ENCODE data around the gene AGT.

Gene AGT

DNA sequence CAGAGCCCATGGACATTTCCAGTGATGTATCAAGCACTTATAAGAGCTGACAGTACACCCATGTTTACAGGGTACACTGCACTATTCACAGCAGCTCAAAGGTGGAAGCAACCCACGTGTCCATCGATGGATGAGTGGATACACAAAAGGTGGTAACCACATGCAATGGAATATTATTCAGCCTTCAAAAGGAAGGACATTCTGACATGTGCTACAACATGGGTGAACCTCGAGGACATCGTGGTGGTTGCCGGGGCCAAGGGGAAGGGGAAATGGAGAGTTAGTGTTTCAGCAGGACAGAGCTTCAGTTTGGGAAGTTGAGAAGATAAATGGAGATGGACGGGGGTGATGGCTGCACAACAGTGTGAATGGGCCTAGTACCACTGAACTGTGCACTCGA, 9.1 kb downstream of the AGT start:
- in situ Hi-C loops (cut with MboI; ENCODE audit: low sequenced_read_pairs, unreplicated experiment), result no loop called here
- no peak for DNase-seq (ENCODE audit: low spot score)
- TF ChIP-seq, protein P1, sequence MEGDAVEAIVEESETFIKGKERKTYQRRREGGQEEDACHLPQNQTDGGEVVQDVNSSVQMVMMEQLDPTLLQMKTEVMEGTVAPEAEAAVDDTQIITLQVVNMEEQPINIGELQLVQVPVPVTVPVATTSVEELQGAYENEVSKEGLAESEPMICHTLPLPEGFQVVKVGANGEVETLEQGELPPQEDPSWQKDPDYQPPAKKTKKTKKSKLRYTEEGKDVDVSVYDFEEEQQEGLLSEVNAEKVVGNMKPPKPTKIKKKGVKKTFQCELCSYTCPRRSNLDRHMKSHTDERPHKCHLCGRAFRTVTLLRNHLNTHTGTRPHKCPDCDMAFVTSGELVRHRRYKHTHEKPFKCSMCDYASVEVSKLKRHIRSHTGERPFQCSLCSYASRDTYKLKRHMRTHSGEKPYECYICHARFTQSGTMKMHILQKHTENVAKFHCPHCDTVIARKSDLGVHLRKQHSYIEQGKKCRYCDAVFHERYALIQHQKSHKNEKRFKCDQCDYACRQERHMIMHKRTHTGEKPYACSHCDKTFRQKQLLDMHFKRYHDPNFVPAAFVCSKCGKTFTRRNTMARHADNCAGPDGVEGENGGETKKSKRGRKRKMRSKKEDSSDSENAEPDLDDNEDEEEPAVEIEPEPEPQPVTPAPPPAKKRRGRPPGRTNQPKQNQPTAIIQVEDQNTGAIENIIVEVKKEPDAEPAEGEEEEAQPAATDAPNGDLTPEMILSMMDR (IDR thresholded peaks at IDR 0.05; ENCODE audit: borderline replicate concordance, control extremely low read depth, extremely low read depth, insufficient read depth, missing control alignments), result no peak

DNA sequence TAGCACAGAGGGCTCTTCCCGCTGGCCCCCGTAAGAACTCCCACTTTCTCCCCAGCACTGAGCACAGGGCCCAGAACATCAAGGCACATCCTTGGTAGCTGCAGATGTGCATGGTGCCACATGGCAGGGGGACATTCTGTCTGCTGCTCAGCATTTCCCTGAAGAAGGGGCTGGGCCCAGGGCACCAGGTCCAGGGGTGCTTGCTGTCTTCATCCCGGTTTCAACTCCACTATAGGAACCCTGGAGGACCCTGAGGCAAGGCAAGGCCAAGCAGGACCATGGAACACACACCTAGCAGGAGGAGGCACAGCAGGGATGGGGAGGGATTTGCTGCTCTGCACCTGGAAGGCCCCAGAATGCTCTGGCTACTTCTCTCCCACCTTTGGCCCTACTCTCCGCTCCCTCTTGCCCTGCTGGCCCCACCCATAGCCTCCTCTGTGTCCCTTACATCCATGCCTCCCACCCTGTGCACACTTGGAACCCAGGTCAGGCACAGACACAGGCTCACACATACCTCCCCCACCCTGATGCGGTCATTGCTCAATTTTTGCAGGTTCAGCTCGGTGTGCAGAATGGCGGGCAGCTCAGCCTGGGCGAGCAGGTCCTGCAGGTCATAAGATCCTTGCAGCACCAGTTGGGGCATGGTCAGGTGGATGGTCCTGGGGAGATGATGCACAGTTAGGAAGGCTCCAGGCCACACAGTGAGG, 10.1 kb downstream of the AGT start:
- in situ Hi-C loops (cut with MboI; ENCODE audit: low sequenced_read_pairs, unreplicated experiment), result no loop called here
- DNase-seq (ENCODE audit: low spot score), result no peak
- TF ChIP-seq, protein P1 (IDR thresholded peaks at IDR 0.05; ENCODE audit: borderline replicate concordance, control extremely low read depth, extremely low read depth, insufficient read depth, missing control alignments), result no peak

DNA sequence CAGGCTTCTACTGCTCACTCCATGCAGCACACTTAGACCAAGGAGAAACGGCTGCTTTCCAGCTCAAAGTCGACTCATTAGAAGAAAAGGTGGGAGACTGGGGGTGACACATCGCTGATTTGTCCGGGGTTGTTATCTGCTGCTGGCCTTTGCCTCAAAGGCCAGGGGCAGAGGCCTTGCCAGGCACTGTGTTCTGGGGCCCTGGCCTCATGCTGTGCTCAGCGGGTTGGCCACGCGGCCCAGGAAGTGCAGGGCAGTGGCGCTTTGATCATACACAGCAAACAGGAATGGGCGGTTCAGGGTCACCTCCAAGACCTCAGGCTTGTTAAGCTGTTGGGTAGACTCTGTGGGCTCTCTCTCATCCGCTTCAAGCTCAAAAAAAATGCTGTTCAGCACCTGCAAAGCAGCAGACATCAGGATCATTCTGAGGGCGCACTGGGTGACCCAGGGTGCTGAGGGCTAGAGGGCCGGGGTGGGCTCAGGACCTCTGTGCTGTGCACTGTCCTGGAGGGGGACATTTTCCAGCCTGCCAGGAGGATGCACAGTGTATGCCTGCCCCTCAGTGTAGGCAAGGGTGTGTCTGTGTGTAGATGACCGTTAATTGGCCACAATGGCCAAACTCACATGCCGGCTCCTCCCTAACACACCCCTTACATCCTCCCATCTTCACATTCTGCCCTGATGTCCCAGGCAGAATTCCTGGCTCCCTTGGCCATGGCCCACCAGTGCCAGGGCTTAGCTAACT, 10.8 kb downstream of the AGT start:
- TF ChIP-seq, protein P1 (IDR thresholded peaks at IDR 0.05; ENCODE audit: borderline replicate concordance, control extremely low read depth, extremely low read depth, insufficient read depth, missing control alignments), result no peak
- DNase-seq (ENCODE audit: low spot score), result no peak
- in situ Hi-C loops (cut with MboI; ENCODE audit: low sequenced_read_pairs, unreplicated experiment), result no loop called here

DNA sequence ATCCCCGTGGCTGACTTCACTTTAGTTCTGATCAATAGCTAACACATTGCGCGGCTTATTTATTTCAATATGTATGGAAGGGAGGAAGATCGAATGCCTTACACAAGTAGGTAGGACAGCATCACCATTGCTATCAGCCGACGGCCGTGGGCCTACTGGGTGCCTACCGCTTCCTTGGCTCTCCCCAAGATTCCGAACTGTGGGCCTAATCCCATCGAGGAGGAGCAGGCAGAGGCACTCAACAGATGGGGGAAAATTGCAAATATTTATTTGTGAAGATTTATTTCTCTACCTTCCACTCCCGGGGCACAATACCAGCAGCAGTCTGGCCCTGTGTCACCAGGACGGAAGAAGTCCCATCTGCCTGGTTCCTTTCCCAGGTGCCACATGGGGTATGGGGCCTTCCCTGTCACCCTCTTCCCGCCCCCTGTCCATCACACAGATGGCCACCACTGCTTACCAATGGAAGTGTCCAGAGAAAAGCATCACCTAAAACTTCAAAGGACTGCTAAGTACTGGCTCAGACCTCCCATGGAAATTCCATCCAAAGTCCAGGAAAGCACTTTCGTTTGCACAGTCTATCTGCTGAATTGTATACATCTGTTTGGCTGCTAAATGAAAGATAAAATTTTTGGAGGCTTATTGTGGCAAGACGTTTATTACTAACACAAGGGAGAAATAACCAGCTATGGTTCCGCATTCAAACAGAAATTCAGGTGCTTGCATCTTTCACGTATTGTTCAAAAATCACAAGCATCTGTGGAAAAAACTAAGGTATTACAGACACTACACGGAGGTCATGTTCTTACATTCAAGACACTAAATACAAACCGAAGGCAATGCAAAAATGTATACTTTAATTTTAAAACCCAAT, 11.8 kb downstream of the AGT start:
- TF ChIP-seq, protein P1 (IDR thresholded peaks at IDR 0.05; ENCODE audit: borderline replicate concordance, control extremely low read depth, extremely low read depth, insufficient read depth, missing control alignments), result no peak
- in situ Hi-C loops (cut with MboI; ENCODE audit: low sequenced_read_pairs, unreplicated experiment), result no loop called here
- no peak for DNase-seq (ENCODE audit: low spot score)

GRCh38 chr1:230701434-230701833, 12.5 kb downstream of the AGT start:
- TF ChIP-seq, protein P1 (IDR thresholded peaks at IDR 0.05; ENCODE audit: borderline replicate concordance, control extremely low read depth, extremely low read depth, insufficient read depth, missing control alignments), result no peak
- in situ Hi-C loops (cut with MboI; ENCODE audit: low sequenced_read_pairs, unreplicated experiment), result no loop called here
- no peak for DNase-seq (ENCODE audit: low spot score)

DNA sequence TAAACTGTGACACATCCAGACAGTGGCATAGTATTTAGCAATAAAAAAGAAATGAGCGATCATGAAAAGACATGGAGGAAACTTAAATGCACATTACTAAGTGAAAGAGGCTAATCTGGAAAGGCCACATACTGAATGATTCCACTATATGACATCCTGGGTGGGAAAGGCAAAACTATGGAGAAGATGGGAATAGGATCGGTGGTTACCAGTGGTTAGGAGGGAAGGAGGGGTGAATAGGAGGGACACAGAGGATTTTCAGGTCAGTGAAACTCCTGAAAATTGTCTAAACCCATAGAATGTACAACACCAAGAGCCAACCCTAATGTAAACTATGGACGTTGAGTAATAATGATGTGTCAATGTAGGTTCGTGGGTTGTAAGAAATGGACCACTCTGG, 13.8 kb downstream of the AGT start:
- in situ Hi-C loops (cut with MboI; ENCODE audit: low sequenced_read_pairs, unreplicated experiment), result no loop called here
- TF ChIP-seq, protein P1 (IDR thresholded peaks at IDR 0.05; ENCODE audit: borderline replicate concordance, control extremely low read depth, extremely low read depth, insufficient read depth, missing control alignments), result no peak
- no peak for DNase-seq (ENCODE audit: low spot score)
